ENCODE measurements around the gene S100A1.

S100A1 gene

DNA sequence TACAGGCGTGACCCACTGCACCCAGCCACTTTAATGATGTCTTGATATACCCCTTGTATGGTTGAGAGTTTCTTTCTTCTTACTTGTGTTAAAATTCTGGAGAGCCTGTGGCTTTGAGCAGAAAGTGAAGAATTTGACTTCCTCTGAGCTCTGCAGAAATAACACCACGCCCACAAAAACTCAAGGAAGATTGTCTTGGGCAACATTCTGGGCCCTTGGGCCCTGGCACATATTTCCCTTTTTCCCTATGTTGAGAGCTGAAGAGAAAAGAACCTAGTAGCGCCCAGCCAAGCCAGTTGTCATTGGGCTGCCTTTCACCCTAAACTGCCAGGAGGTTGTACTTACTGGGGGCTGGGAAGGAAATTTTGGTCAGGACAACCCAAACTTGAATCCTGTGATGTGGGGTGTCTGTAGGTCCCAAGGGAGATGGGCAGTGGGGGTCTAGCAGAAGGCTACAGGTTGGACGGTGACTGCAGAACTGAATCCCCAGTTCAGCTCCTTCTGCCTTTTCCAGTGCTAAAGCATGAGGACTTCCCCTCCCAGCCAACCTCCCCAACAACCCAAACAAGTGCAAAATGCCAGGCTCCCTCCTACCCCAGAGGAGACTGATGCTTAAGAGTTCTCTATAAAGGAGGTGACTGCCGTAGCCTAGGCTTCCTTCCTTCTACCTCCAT, 18.6 kb downstream of the S100A1 start:
- CTCF ChIA-PET: interaction anchor here (0.9 to 1.5 kb wide), 2 partner anchors 9 to 181 kb away, joined by 4 to 8 read pairs; no protein-coding TSS in a partner anchor
- POLR2A ChIA-PET: interaction anchor here (1.5 kb wide), 1 partner anchor 13 kb away, joined by 6 read pairs; the partner anchor contains the start of gene CHTOP
- DNase-seq (ENCODE audit: low read depth, low spot score): no peak
- H3K4me3 ChIP-seq (ENCODE audit: low read depth, low read length): no peak overlapping the region
- no peak for TF ChIP-seq CTCF (IDR thresholded peaks at IDR 0.05; ENCODE audit: insufficient read depth, low read length, missing control alignments)

DNA sequence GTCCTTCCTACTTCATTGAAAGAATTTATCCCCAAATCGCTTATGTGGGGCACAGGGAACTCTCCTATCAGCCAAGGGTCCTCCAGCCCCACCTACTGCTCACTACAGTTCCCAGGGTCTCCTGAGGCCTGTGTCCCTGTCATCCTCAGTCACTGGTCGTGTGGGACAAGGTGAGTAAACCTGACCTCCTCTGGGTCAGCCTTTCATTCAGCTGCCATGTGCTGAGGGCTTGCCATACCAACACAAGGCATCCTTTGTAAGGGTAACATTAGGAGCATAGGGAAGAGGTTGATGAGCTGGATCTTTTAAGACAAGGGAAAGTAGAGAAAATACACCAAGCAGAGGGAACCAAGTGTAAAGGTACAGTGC, 19.1 kb downstream of the S100A1 start:
- no peak for DNase-seq (ENCODE audit: low read depth, low spot score)
- no peak for TF ChIP-seq CTCF (IDR thresholded peaks at IDR 0.05; ENCODE audit: insufficient read depth, low read length, missing control alignments)
- CTCF ChIA-PET: interaction anchor here (1.3 to 2.4 kb wide), 3 partner anchors 10 to 74 kb away, joined by 4 to 14 read pairs (median 8); no protein-coding TSS in a partner anchor
- POLR2A ChIA-PET: interaction anchor here (1.5 kb wide), 1 partner anchor 13 kb away, joined by 6 read pairs; the partner anchor contains the start of gene CHTOP
- no peak overlapping the region for H3K4me3 ChIP-seq (ENCODE audit: low read depth, low read length)

- CTCF ChIA-PET: interaction anchor here (0.6 to 2.4 kb wide), 5 partner anchors 10 to 557 kb away, joined by 3 to 14 read pairs (median 4); no protein-coding TSS in a partner anchor
- no peak for DNase-seq (ENCODE audit: low read depth, low spot score)
- no peak for TF ChIP-seq CTCF (IDR thresholded peaks at IDR 0.05; ENCODE audit: insufficient read depth, low read length, missing control alignments)
- POLR2A ChIA-PET: interaction anchor here (0.7 to 1.5 kb wide), 2 partner anchors 14 to 571 kb away, joined by 3 to 6 read pairs; partner anchors contain the start of gene CHTOP
- no peak overlapping the region for H3K4me3 ChIP-seq (ENCODE audit: low read depth, low read length)
Observed at GRCh38 chr1:153648000-153648643, 19.9 kb downstream of the S100A1 start.

DNA sequence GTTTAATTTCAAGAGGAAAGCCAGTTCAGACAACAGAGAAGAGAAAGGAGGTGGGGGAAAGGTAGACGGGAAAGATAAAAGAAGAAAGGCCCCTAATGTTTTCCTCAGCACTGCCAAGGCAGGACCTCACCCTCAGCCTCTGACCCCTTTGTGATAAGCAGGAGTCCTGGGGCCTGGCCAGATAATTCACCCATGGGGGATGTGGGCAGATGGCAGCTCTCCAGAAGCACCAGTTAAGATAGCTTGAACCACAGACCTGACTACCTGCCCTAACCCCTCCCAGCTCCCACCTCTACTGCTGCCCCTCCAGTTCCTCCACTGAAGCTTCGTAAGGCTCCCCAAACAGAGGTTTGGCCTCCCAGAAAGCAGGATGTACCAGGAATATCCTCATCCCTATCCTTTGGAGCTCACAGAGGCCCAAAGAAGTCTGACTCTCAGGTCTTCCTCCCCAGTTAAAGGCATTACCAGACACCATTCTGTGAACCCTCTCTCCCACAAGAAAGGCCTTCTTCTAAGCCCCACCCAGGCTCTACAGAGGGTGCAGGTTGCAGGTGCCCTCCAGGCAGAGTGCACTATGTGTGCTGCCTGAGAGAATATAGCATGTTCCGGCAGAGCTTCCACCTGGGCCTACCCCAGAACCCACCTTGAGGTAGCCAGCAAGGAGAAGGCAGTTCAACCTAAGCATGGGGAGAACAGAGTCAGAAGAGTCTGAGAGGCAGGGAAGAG, 21.1 kb downstream of the S100A1 start:
- no peak overlapping the region for H3K4me3 ChIP-seq (ENCODE audit: low read depth, low read length)
- no peak for TF ChIP-seq CTCF (IDR thresholded peaks at IDR 0.05; ENCODE audit: insufficient read depth, low read length, missing control alignments)
- DNase-seq (ENCODE audit: low read depth, low spot score): no peak
- CTCF ChIA-PET: interaction anchor here (0.6 to 2.4 kb wide), 2 partner anchors 11 to 76 kb away, joined by 3 to 14 read pairs; no protein-coding TSS in a partner anchor
- POLR2A ChIA-PET: interaction anchor here (1.4 kb wide), 1 partner anchor 11 kb away, joined by 3 read pairs; no protein-coding TSS in a partner anchor

- no peak for DNase-seq (ENCODE audit: low read depth, low spot score)
- ChIA-PET POLR2A (interaction anchor here (1.4 kb wide), 1 partner anchor 11 kb away, joined by 3 read pairs; no protein-coding TSS in a partner anchor), CTCF (interaction anchor here (0.6 to 2.4 kb wide), 2 partner anchors 12 to 77 kb away, joined by 3 to 14 read pairs; no protein-coding TSS in a partner anchor)
- no peak for TF ChIP-seq CTCF (IDR thresholded peaks at IDR 0.05; ENCODE audit: insufficient read depth, low read length, missing control alignments)
- no peak overlapping the region for H3K4me3 ChIP-seq (ENCODE audit: low read depth, low read length)
Observed at GRCh38 chr1:153649863-153650235, 21.6 kb downstream of the S100A1 start.

All from AG04449 (cell line).